Tibial nerve (tissue), 4 donors: Measurements from ENCODE around the gene SEMA4C.

ENCODE experiments used
- CTCF ChIP-seq, 5 experiments: fragments of 200-600 bp in 3 of 5; fragments of 450-650 bp in 2 of 5; sonication (generic) in 3 of 5; IDR thresholded peaks; one replicate each; pipeline ENCODE4 v1.5.1; 2016 to 2019; ENCODE audit warnings: antibody characterized with exemption in 5 of 5, mild to moderate bottlenecking in 3 of 5, moderate library complexity in 2 of 5
- EP300 ChIP-seq, 2 donors: sonication (generic); formaldehyde crosslinking; IDR thresholded peaks; one replicate each; pipeline ENCODE4 v1.6.1; 2017; ENCODE audit warnings: antibody characterized with exemption in 2 of 2, mild to moderate bottlenecking in 1 of 2
- POLR2A ChIP-seq, 2 donors: fragments of 450-650 bp; IDR thresholded peaks; one replicate each; pipeline ENCODE4 v1.6.1; 2017; ENCODE audit warnings: antibody characterized with exemption in 2 of 2, mild to moderate bottlenecking in 2 of 2, moderate library complexity in 2 of 2

- peak; percentile 68 to 91 (median 87) for TF ChIP-seq CTCF (IDR thresholded peaks at IDR 0.05)
- peak; percentile 49 to 83 for TF ChIP-seq POLR2A (IDR thresholded peaks at IDR 0.05)
- TF ChIP-seq EP300 (IDR thresholded peaks at IDR 0.05) = peak in 1 of 2 donors; percentile 83
Measured at GRCh38 chr2:96816127-96816835, 53.6 kb downstream of the SEMA4C start, which contains the start of gene CNNM3.
